DND-41 (cell line): Measurements from ENCODE around the gene DNAH14.
"Not testable (repeated sequence)": the region's sequence is repeated elsewhere in the genome, so short reads cannot be mapped to it uniquely, and the experiment has no call there.

ENCODE experiments used
- ATAC-seq: fragments of 200-7000 bp; cut with Tn5 transposase; 3 replicates; pipeline ENCODE4 v1.9.1; 2021; ENCODE audit warnings: low read depth; ENCODE audit not compliant: insufficient read depth
- DNase-seq: peaks from one replicate; pipeline ENCODE4 v3.0.0-alpha.2; 2020
- H2AFZ ChIP-seq: 2 replicates; pipeline ENCODE4 v1.6.0; 2012; ENCODE audit warnings: low read depth, low read length
- H3K27ac ChIP-seq: 2 replicates; pipeline ENCODE4 v1.5.1; 2012; ENCODE audit warnings: low read length, inconsistent platforms
- H3K27me3 ChIP-seq: fragments of 200-600 bp; sonication (generic); 2 replicates; pipeline ENCODE4 v1.6.0; 2012; ENCODE audit warnings: low read length, mild to moderate bottlenecking, inconsistent platforms; ENCODE audit not compliant: insufficient read depth, poor library complexity
- H3K36me3 ChIP-seq: 2 replicates; pipeline ENCODE4 v1.5.1; 2012; ENCODE audit warnings: low read length, inconsistent platforms; ENCODE audit not compliant: insufficient read depth
- H3K4me1 ChIP-seq: 2 replicates; pipeline ENCODE4 v1.5.1; 2012; ENCODE audit warnings: mild to moderate bottlenecking, low read length; ENCODE audit not compliant: insufficient read depth
- H3K4me2 ChIP-seq: 2 replicates; pipeline ENCODE4 v1.6.0; 2012; ENCODE audit warnings: mild to moderate bottlenecking, moderate library complexity, low read length, inconsistent platforms; ENCODE audit not compliant: insufficient read depth
- H3K4me3 ChIP-seq, 2 experiments: fragments of 200-600 bp in 1 of 2; shearing (Covaris generic) in 1 of 2; 2 replicates each; pipeline ENCODE4 v1.5.1; 2012 to 2016; ENCODE audit warnings: inconsistent platforms in 2 of 2, low read length in 2 of 2, mild to moderate bottlenecking in 2 of 2, low read depth in 1 of 2, moderate library complexity in 1 of 2
- H3K79me2 ChIP-seq: 2 replicates; pipeline ENCODE4 v1.6.0; 2012; ENCODE audit warnings: low read length, inconsistent platforms; ENCODE audit not compliant: insufficient read depth
- H3K9ac ChIP-seq: 2 replicates; pipeline ENCODE4 v1.6.0; 2012; ENCODE audit warnings: low read depth, mild to moderate bottlenecking, inconsistent platforms, low read length, moderate library complexity
- H3K9me3 ChIP-seq: 2 replicates; pipeline ENCODE4 v1.5.1; 2012; ENCODE audit warnings: low read length, moderate library complexity, mild to moderate bottlenecking, inconsistent platforms; ENCODE audit not compliant: insufficient read depth, severe bottlenecking
- H4K20me1 ChIP-seq: 2 replicates; pipeline ENCODE4 v1.6.0; 2012; ENCODE audit warnings: low read length; ENCODE audit not compliant: insufficient read depth
- CTCF ChIP-seq: IDR thresholded peaks from 2 replicates; pipeline ENCODE4 v1.5.1; 2012; ENCODE audit warnings: borderline replicate concordance, low read length, moderate library complexity, mild to moderate bottlenecking; ENCODE audit not compliant: poor library complexity, severe bottlenecking; ENCODE audit errors: extremely low read depth
- EZH2 ChIP-seq: IDR thresholded peaks from 3 replicates; pipeline ENCODE4 v1.6.1; 2012; ENCODE audit warnings: borderline replicate concordance, low read depth, mild to moderate bottlenecking, moderate library complexity, low read length, inconsistent platforms; ENCODE audit not compliant: severe bottlenecking

The DNAH14 gene

GRCh38 chr1:225159793-225160192 is 230.3 kb downstream of the DNAH14 start:
- TF ChIP-seq CTCF (no peak), EZH2 (no peak)
- Histone ChIP-seq H3K4me2 (no peak overlapping the region), H3K4me3 (no peak overlapping the region), H3K9ac (no peak overlapping the region), H3K27me3 (peaks cover 3% of the 10 kb centered on the region), H3K9me3 (no peaks in the 10 kb centered on the region), H3K79me2 (no peaks in the 10 kb centered on the region), H3K27ac (no peak overlapping the region), H2AFZ (no peak overlapping the region), H3K4me1 (no peaks in the 10 kb centered on the region), H3K36me3 (no peaks in the 10 kb centered on the region), H4K20me1 (no peaks in the 10 kb centered on the region)
- ATAC-seq (no peak), DNase-seq (no peak)

GRCh38 chr1:225177409-225177808 is 247.9 kb downstream of the DNAH14 start:
- H3K9ac ChIP-seq, H2AFZ ChIP-seq, H3K27ac ChIP-seq, ATAC-seq, H3K4me1 ChIP-seq, H3K4me3 ChIP-seq, H3K36me3 ChIP-seq, H4K20me1 ChIP-seq, H3K79me2 ChIP-seq, H3K27me3 ChIP-seq, DNase-seq, H3K9me3 ChIP-seq, H3K4me2 ChIP-seq: not testable (repeated sequence)

GRCh38 chr1:225179686-225180085 is 250.2 kb downstream of the DNAH14 start:
- TF ChIP-seq CTCF: no peak
- no peak for TF ChIP-seq EZH2
- Histone ChIP-seq H3K36me3 (no peaks in the 10 kb centered on the region), H4K20me1 (no peaks in the 10 kb centered on the region), H2AFZ (no peak overlapping the region), H3K4me1 (no peaks in the 10 kb centered on the region), H3K79me2 (no peaks in the 10 kb centered on the region), H3K27me3 (no peaks in the 10 kb centered on the region), H3K9ac (no peak overlapping the region), H3K9me3 (peaks cover 8% of the 10 kb centered on the region), H3K27ac (no peak overlapping the region), H3K4me2 (no peak overlapping the region), H3K4me3 (no peak overlapping the region)
- no peak for ATAC-seq
- DNase-seq: no peak

- Histone ChIP-seq H3K36me3 (no peaks in the 10 kb centered on the region), H3K27ac (no peak overlapping the region), H3K9me3 (peaks cover 4% of the 10 kb centered on the region), H3K4me3 (no peak overlapping the region), H3K4me1 (no peaks in the 10 kb centered on the region), H3K4me2 (no peak overlapping the region), H3K9ac (no peak overlapping the region), H4K20me1 (no peaks in the 10 kb centered on the region), H2AFZ (no peak overlapping the region), H3K79me2 (no peaks in the 10 kb centered on the region), H3K27me3 (no peaks in the 10 kb centered on the region)
- TF ChIP-seq CTCF (no peak), EZH2 (no peak)
- ATAC-seq (no peak), DNase-seq (no peak)
These were observed 253.2 kb downstream of the DNAH14 start for GRCh38 chr1:225182716-225183115.
